Left renal pelvis (tissue), 4 donors: ENCODE measurements around the gene CEMIP. TPM values are rescaled to one million over a fixed set of nuclear protein-coding genes. Genes with fewer than 3 reads are reported as not detected.
"Not testable (repeated sequence)": the region's sequence is repeated elsewhere in the genome, so short reads cannot be mapped to it uniquely, and the experiment has no call there.

Experiments used
- DNase-seq, 4 donors: peaks; one replicate each; pipeline ENCODE4 v3.0.0-alpha.2; 2013; ENCODE audit warnings: low read depth in 4 of 4, low spot score in 3 of 4
- polyA plus RNA-seq, 4 donors: library from polyadenylated mRNA; unstranded; fragments of 120-200 nt; gene quantifications; one replicate each; pipeline ENCODE4 v1.2.1, GENCODE V29; 2013; ENCODE audit not compliant: insufficient read length in 4 of 4

CEMIP gene
- polyA plus RNA-seq, 4 donors = 2.3 to 5.0 (median 2.9) TPM

DNA sequence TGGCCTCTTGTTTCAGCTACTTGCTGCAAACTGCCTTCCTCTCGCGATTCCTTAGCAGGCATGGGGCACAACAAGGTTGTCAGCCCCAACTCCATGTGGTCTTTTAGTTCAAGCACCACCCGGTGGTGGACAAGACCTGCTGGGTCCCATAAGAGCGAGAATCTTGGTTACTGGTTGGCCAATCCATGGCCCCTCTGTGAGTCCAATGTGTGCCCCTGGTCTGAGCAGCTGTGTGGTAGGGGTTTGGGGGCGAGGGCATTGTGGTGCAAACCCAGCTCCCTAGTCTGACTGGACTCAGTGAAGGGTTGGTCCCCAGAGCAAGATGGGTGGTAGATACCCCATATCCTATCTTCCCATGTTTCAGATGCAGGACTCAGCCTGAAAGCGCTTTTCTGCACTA is 161.7 kb downstream of the CEMIP start:
- no peak for DNase-seq

GRCh38 chr15:80942266-80942665 is 163.1 kb downstream of the CEMIP start:
- DNase-seq = no peak

GRCh38 chr15:80942746-80943565 is 163.8 kb downstream of the CEMIP start:
- DNase-seq = no peak

GRCh38 chr15:80944818-80945217 is 165.6 kb downstream of the CEMIP start:
- no peak for DNase-seq

DNA sequence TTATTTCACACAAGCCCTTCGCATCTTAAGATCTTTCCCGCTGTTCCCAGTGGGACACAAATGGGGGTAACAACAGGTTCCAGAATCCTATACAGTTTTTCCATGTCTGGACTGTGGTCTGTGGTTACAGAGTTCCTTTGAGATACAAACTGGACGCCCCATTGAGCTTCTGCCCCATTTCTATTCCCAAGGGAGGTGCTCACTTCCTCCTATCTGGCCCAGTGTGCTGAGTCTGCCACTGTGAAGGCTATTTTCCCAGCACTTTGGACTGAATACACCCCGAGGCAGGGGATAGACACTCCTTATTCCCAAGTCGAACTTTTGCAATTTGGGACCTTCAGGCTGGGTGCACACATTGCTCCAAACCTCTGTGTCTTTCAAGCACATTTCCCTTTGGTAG is 166.4 kb downstream of the CEMIP start:
- no peak for DNase-seq

- no peak for DNase-seq
These were observed 167.4 kb downstream of the CEMIP start for GRCh38 chr15:80946576-80946975.

- DNase-seq = no peak
These were observed 169.6 kb downstream of the CEMIP start for GRCh38 chr15:80948651-80949292.

- no peak for DNase-seq
These were observed 170.6 kb downstream of the CEMIP start for GRCh38 chr15:80949756-80950155.

DNA sequence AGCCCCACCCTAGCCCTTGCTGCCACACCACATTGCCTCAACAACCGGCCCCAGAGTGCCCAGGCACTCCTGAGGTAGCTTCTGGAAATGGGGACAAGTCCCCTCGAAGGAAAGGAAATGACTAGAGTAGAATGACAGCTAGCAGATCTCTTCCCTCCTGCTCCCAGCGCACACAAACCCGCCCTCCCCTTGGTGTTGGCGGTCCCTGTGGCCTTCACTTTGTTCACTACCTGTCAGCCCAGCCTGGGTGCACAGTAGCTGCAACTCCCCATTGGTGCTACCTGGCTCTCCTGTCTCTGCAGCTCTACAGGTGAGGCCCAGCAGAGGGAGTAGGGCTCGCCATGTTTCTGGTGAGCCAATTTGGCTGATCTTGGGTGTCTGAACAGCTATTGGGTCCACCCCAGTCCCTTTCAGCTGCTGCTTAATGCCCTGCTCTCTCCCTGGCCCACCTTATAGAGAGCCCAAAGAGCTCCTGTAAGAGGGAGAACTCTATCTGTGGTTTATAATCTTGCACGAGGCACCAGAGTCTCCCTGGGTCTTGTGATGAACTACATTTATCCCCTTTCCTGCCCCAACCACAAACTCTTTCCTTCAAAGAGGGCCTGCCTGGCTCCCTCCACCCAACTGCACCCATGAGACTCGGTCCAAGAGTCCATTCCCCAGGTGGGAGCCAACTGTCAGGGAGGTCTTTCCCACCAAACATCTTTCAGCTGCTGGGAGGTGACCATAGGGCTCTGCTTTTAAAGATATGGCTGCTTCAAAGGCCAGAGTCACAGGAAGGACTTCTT is 171.3 kb downstream of the CEMIP start:
- DNase-seq = no peak

GRCh38 chr15:80951941-80952340 is 172.8 kb downstream of the CEMIP start:
- DNase-seq = no peak

DNA sequence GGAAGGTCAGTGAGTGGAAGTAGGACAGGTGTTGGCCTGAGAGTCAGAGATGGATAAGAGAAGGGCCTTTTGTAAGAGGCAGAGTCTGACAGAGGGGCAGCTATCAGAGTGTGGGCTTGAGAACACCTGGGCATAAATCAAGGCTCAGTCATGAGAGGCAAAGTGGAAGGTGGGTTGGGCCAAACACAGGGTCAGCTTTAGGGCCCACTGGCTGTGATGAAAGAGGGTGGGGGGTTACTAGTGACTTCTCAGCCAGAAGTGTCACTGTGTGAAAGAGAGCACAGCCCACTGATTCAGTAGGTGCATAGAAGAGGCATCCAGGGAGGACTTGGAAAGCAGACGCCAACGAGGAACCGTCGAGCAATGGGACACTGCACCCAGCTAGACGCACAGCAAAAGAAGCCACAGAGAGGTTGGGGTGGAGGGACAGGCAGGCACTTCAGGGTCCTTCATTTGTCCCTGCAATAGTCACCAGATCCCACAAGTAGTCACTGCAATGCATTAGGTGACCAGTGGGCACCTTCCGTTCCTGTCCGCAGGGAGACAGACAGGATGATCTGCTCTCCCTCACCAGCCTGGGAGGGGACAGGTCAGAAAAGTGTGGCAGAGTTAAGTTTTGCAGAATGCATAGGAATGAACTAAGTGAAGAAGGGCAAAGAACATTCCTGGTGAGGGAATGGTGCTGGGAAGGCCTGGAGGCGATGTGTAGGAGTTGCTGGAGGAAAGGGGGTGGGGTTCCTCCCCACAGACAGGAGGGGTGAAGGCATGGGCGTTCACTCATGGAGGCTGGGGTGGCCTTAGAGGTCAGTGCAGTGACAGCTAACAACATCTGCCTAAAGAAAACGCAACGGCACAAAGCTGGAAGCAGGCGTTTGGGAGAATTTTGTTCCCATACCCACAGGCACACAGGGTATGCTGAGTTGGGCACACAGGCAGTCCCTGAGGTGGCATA is 174.1 kb downstream of the CEMIP start:
- no peak for DNase-seq

GRCh38 chr15:80953953-80954778 is 175.0 kb downstream of the CEMIP start:
- no peak for DNase-seq

DNA sequence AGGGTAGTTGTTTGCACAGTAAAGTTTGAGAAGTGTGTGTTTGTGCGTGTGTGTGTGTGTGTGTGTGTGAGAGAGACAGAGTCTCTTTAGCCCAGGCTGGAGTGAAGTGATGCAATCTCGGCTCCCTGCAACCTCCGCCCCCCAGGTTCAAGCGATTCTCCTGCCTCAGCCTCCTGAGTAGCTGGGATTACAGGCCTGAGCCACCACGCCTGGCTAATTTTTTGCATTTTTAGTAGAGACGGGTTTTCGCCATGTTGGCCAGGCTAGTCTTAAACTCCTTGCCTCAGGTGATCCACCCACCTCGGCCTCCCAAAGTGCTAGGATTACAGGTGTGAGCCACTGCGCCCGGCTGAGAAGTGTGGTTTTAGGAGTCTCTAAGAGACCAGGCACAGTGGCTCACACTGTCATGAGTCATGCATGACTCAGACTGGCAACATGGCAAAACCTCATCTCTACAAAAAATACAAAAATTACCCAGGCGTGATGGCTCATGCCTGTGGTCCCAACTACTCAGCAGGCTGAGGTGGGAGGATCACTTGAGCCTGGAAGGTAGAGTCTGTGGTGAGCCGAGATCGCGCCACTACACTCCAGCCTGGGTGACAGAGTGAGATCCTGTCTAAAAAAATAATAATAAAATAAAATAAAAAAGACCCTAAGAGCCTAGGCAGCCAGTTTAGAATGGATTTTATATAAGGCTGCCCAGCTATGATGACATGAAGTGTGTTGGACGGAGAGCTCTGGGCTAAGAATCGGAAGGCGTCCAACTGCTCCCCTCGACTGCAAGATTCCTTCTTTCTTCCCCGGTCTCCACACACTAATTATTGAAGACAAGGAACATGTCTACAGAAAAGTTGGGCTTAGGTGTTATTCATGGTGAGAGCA is 176.6 kb downstream of the CEMIP start:
- DNase-seq = not testable (repeated sequence)

- no peak for DNase-seq
These were observed 178.4 kb downstream of the CEMIP start for GRCh38 chr15:80957556-80957955.

DNA sequence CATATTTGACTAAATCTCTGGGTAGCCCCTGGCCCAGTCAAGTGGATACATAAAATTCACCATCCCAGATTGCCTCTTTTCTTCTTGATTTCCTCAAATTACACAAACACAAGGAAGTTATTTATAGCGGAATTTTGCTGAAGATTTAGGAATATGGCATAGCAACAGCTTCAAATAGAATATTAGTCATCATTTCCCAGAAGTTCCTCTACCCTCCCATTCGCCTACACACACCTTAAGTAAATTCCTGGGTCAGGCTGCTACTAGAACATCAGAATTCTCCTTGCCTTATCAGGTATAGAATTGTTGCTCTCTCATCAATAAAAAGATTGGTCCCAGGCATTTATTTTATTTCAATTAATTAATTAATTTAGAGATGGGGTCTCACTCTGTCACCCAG is 178.8 kb downstream of the CEMIP start:
- DNase-seq = no peak

- no peak for DNase-seq
These were observed 179.8 kb downstream of the CEMIP start for GRCh38 chr15:80958818-80959495.

GRCh38 chr15:80965454-80965853 is 186.3 kb downstream of the CEMIP start:
- not testable (repeated sequence) for DNase-seq
